HG02870 (cell line): Measurements from ENCODE around the gene FLYWCH1.
A peak's percentile ranks its signal among the peaks of the same experiment; 100 is the strongest.

Experiments
- ATAC-seq: cut with Tn5 transposase; IDR thresholded peaks from one replicate; pipeline ENCODE4 v1.9.1; 2021; ENCODE audit warnings: mild to moderate bottlenecking, moderate library complexity; ENCODE audit not compliant: unreplicated experiment

Gene FLYWCH1, protein sequence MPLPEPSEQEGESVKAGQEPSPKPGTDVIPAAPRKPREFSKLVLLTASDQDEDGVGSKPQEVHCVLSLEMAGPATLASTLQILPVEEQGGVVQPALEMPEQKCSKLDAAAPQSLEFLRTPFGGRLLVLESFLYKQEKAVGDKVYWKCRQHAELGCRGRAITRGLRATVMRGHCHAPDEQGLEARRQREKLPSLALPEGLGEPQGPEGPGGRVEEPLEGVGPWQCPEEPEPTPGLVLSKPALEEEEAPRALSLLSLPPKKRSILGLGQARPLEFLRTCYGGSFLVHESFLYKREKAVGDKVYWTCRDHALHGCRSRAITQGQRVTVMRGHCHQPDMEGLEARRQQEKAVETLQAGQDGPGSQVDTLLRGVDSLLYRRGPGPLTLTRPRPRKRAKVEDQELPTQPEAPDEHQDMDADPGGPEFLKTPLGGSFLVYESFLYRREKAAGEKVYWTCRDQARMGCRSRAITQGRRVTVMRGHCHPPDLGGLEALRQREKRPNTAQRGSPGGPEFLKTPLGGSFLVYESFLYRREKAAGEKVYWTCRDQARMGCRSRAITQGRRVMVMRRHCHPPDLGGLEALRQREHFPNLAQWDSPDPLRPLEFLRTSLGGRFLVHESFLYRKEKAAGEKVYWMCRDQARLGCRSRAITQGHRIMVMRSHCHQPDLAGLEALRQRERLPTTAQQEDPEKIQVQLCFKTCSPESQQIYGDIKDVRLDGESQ

DNA sequence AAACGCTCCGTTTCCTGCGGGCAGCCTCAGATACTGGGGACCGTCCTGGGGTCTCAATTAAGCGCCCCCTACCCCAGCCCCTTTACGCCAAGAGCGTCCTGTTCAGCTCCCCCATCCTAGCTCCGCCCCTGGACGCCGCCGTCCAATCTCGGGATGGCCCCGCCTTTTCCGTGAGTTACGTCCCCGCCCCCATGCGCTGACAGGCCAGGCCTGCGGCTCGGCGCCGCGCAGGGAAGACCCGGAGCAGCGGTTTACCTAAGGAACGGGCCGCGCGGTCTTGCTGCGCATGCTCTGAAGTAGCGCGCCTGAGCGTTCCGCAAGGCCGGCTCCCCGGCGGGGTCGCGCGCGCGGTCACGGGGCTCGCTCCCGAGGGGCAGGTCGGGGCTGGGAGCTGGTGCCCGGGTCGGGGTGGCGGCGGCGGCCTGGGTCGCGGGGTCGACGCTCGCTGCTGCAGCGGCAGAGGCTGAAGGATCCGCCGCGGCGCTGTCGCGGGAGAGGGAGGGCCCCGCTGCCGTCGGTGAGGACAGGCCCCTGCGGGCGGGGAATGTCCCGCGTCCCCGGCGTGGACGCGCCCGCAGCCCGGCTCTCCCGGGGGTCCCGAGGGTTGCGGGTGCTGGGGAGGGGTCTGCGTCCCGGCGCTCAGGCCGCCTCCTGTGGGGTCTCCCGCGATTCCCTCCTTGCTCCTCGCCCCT is at the start of gene FLYWCH1:
TSS of gene FLYWCH1 (plus strand) at position 294 of the 692 bp plus-strand sequence. CDS start 17,755 bp downstream, outside the sequence.
- ATAC-seq = peak; percentile 97

DNA sequence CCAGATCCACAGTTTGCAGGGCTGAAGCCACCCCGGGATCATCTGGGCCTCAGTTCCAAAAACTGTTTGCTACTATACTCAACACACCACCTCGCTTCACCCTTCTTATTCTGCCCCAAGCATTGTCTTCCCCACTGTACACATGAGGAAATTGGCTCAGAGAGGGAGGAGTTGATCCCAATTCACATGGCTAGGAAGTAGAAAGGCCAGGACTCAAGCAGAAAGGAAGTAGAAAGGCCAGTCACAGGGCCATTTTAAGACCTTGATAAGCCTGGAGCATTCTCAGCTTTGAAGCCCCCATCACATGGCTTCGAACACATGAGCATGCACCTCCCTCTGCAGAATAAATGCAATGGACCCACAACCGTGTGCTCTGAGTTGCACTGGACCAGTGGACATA is 46.1 kb upstream of the FLYWCH1 start:
- ATAC-seq = no peak

DNA sequence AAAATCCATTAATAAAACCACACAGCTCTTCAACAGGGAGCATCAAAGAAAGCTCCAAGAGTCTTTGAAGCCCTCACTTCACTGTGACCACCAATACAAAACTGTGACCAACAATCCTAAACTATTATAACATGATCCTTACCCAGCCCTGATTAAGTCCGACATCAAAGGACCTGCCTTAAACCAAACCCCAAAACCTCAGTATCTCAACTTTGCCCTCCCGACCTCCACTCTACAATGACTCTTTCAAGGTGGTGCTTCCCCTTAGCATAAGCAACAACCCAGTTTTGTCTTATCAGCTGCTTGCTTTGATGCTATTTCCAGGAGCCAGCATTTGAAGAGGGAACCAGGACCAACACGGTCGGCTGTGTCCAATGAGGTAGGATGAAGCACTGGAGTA is 45.3 kb upstream of the FLYWCH1 start:
- ATAC-seq = no peak

DNA sequence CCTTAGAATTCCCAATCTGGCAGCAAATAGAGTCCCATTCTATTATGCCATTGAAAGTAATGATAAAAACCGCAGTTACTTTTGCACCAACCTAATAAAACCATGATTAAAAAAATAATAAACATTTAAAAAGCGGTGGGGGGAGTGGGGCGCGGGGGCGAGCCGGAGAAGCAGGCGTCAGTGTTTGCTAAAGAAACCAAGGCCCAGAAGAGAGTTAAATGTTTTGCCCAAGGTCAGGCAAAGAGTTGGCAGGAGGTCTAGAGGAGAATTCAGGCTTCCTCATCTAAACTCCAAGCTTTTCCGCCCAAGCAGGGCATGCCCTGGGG is 44.1 kb upstream of the FLYWCH1 start:
- ATAC-seq = no peak

DNA sequence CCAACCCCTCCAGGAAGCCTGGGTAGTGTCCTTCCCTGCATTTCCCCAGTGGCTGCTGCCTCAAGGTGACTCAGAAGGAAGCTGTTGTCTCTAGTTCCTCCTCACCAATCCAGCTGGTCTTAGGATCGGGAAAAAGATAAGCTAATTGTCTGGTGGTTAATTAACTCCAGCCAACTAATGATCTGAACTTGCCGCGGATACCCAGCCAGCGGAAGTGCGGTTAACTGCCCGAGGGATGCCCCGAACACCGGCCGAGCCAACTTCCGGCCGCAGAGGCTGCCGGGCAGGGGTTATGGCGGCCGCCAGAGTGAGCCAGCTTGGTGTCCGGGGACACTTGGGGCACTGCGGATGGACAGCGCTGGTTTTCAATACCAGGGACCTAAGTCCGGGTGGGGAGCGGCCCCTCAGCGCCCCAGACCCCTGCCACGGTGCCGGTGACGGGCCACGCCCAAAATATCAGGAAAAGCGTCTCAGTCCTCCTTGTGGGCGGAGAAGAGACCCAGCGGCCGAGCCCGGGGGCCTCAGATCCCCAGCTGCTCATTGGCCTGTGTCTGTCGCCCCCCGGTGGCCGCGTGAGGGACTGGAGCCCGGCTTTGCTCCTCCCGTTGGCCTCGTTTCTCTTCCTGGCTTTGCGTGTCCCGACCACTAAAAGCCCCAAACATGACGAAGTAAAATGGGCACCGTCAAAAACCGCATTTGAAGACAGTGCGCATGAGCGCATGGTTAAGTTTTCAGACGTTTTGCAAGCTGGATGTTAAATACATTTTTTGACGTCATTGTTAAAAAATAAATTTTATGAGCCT is 43.5 kb upstream of the FLYWCH1 start:
- peak; percentile 83 for ATAC-seq

DNA sequence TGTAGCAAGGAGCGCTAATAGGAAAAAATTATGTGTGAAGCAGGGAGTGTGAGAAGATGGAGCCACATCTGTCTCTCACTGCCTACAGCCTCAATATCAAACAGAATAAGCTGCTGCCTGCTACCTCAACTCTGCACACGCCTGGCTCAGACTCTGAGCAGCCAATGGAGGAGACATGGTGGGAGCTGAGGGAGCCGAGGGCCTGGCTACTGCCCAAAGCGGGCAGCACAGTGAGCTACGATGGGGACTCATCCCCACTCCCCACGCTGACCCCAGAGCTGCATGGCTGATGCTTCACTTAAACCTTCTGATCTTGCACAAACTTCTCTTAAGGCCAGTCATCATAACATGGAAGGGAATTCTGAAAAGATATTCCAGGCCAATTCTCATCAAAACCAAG is 39.8 kb upstream of the FLYWCH1 start:
- ATAC-seq = no peak

DNA sequence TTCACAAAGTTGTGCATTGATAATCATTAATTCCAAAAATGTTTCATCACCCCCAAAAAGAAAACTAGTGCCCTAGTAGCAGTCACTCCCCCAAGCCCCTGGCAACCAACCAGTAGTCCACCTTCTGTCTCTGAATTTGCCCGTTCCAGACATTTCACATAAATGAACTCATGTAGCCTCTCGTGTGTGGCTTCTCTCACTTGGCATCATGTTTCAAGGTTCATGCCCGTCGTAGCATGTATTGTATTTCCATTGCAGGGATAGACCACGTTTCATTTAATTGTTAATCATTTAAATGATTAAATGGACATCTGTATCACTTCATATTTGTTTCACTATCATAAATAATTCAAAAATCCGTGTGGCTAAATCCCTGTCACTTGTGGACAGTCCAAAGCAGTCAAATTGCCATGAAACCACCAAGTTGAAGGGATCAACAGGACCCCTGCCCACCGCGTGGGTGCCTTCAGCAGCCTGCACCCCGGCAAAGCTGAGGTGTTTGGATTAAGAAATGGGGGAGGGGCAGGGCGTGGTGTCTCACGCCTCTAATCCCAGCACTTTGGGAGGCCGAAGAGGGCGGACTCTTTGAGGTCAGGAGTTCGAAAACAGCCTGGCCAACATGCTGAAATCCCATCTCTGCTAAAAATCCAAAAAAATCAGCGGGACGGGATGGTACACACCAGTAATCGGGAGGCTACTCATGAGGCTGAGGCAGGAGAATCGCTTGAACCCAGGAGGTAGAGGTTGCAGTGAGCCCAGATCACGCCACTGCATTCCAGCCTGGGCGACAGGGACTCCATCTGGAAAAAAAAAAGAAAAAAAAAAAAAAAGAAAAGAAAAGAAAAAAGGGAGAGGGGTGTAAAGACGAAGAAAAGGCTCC is 37.5 kb upstream of the FLYWCH1 start:
- no peak for ATAC-seq

DNA sequence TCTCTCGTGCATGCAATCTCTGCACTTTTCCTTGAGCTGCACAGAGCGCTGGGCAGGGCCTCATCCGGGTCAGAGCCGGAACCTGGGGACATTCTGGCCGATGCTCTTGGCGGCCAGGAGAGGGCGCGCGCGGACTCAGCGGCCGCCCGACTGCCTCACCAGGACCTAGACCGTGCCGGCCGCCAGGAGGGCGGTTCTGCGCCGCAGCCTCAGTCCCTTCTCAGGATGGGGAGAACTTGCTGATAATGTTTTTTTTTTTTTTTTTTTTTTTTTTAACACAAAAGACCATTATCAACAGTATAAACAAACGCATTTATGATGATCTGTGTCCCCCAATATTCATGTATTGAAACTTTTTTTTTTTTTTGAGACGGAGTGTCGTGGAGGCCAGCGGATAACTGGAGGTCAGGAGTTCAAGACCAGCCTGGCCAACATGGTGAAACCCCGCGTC is 36.8 kb upstream of the FLYWCH1 start:
- ATAC-seq = peak; percentile 72

DNA sequence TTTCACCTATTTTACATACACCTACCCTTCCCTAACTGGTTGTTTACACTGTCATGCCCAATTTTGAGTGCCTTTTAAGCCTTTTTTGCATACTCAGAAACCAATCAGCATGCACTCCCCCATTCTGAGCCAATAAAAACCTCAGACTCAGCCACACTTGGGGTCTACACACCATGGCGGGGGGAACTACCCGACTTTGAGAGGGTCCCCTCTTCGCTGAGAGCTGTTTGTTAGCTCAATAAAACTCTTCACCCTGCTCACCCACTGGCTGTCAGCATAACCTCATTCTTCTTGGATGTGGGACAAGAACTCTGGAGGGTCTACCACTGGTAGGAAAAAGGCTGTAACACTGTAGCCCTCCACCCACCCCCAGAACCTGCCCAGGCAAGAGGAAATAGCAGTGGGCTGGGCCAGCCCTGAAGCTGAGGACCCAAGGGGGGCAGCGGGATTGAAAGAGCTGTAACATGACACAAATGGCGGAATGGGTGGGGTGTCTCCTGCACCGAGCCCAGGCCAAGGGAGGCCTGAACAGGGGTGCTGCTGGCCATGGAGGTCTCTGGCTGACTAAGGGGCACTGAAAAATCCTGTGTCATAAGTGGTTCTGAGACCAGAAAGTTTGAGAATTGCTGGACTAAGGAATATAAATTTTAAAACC is 31.8 kb upstream of the FLYWCH1 start:
- ATAC-seq = no peak

DNA sequence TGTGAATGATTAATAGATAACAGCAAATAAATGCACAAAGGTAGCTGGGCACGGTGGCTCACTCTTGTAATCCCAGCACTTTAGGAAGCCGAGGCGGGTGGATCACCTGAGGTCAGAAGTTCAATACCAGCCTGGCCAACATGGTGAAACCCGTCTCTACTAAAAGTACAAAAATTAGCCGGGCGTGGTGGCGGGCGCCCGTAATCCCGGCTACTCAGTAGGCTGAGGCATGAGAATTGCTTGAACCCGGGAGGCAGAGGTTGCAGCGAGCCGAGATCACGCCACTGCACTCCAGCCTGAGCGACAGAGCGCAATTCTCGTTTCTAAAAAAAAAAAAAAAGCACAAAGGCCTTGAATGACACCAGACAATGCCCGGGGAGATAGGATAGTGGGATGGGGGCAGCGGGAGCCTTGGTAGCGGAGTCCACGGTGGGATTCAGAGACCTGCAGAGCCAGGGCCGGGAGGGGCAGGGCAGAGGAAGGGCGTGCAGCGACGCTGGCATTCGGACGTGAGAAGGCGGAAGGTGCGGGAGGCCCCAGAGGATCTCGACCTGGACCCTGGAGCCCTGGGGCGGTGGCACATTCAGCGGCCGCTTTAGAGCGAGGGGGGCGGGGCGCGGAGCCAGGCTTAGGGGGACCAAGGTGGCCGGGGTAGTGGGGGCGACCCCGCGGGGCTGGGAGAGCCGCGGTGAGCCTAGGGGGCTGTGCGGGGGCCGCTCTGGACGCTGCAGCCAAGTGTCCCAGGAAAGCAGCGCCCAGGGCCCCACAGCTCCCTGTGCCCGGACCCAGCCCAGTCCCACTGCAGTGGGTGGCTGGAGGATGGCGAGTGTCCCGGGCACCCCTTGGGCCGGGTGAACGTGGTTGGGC is 29.7 kb upstream of the FLYWCH1 start:
- ATAC-seq = peak; percentile 3

DNA sequence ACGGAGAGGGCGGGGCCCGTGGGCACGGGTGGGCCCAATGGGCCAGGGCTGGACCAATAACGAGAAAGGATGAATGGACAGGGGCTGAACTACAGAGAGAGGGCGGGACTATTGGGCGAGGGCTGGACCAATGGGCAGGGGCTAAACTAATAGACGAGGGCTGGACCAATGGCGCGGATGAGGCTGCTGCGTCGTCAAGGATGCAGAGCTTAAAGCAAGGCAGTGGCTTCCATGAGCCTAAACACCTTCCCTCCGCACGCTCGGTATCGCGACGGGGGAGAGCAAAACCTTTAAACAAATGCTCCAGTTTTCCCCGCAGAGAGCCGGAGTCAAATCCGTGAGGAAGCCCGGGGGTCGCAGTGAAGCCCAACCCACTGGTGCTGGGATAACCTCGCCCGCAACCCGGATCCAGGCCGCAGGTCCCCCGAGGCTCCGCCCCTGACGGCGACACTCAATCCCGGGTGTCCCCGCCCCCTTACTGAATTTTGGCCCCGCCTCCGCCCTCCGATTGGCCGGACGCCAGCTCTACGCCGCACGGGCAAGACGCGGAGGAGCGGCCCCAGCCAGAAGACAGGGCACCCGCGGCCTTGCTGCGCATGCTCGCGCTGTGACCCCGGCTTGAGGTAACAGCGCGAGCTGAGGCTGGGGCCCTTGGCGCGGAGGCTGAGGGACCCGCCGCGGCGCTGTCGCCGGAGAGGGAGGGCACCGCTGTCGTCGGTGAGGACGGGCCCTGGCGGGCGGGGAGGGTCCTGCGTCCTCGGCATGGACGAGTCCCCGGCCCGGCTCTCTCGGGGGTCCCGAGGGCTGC is 28.9 kb upstream of the FLYWCH1 start, which contains the start of gene FLYWCH2:
TSS of gene FLYWCH2 (plus strand) at position 566 of the 808 bp plus-strand sequence. CDS start 13,235 bp downstream, outside the sequence.
- peak; percentile 91 for ATAC-seq

DNA sequence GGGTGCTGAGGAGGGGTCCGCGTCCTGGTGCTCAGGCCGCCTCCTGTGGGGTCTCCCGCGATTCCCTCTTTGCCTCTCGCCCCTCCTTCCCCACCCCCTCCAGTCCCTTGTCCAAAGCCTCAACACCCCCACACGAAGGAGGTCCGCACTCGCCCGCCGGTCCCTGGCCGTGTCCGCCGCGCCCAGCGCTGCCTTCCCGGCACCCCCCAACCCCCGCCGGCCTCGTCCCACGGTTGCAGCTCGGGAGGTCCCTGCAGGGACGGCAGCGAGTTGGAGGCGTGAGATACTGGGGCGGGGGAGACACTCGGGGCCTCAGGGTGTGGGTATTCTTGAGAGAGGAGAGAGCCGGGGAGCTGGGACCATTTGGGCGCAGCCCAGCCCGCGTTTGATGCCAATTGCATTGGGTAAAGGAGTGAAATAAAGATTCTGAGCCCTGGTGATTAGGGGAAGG is 28.2 kb upstream of the FLYWCH1 start:
- no peak for ATAC-seq

DNA sequence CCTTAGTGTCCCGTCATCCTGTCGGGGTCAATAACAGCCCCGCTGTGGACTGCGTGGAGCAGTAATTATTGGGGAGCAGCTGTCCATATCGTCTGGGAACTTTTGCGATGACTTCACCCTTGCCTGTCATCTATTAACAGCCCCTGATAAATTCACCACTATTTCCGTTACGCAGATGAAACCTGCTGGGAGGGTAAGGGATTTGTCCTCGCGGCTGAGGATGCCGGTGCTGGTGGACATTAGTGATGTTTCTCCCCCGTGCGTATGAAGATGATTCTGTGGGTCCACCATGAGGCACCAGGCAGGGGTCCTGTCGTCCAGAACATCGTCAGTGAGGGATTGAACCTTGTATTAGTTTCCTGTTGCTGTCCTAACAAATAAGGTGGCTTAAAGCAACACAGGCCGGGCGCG is 27.7 kb upstream of the FLYWCH1 start:
- no peak for ATAC-seq

DNA sequence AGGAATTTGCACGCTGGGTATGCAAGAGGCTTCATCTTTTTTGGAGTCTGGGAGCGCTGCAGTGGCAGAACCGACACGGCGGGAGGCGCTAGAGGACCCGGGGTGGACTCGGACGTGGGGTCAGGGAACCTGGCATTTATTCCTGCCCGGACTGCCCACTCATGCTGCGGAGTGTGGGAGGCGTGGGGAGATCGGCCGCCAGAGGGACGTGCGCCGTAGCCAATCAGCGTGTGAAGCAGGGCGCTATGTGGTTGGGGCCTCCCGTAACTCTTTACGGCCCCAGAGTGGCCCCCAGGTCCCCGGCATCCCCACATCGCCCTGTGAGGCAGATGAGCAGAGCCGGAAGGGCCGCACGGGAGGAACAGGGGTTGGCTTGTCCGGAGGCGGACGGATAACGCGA is 17.5 kb upstream of the FLYWCH1 start:
- no peak for ATAC-seq

DNA sequence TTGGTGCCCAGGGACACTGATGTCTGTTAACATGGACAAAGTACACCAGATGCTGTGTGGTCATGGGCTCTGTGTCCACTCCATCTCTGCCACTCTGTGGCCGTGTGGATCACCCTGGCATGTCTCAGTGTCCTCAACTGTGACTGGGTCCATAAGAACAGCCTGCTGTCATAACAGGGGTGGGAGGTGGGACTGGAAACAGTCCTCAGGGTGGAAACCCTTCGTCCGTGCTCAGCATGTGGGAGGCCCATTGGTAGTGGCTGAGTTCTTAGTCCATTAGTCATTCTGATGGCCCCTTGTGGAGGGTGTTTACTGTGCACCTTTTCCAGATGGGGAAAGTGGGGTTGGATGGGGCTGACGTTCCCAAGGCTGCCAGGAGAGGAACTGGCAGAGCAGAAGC is 15.9 kb upstream of the FLYWCH1 start:
- ATAC-seq = no peak

DNA sequence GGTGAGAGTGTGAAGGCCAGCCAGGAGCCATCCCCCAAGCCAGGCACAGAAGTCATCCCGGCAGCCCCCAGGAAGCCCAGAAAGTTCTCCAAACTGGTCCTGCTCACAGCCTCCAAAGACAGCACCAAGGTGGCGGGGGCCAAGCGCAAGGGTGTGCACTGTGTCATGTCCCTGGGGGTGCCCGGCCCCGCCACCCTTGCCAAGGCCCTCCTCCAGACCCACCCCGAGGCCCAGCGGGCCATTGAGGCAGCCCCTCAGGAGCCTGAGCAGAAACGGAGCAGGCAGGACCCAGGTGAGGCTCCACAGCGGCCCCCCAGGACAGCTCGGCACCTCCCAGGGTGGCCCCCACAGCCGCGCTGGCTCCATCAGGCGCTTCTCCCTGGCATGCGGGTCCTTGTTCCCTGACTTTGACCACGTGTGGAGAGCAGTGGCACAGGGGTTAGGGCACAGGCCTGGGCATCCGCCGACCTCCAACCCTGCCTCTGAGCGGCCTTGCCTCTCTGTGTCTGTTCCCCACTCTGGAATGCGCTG is 15.2 kb upstream of the FLYWCH1 start:
- ATAC-seq = no peak

DNA sequence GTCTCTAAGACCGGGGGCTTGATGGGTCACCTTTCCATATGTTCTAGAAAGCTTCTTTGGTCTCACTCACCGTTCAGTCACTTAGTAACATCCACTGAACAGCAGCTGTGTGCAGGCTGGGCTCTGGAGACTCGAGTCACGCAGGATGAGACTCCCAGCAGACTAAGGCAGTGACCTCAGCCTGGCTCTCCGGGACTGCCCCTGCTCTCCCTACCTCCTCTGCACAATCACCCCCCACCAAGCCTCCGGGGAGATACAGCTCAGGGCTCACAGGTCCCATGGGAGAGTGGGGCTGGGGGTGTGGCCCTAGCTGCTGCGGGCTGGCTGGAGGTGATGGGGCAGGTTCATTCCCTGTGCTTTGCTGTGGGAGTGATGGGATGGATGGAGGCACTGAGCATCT is 14.6 kb upstream of the FLYWCH1 start:
- ATAC-seq = no peak
